Mucosa of rectum (tissue), 2 donors: ENCODE measurements around the gene SYT13.

Experiments used
- H3K27ac ChIP-seq, 2 donors: one replicate each; pipeline ENCODE4 v1.7.0; 2013; ENCODE audit warnings: inconsistent platforms in 2 of 2, low read depth in 2 of 2, low read length in 2 of 2
- H3K27me3 ChIP-seq, 2 donors: one replicate each; pipeline ENCODE4 v1.7.0; 2013; ENCODE audit warnings: low read length in 2 of 2; ENCODE audit not compliant: control insufficient read depth in 2 of 2, insufficient read depth in 2 of 2
- H3K36me3 ChIP-seq, 2 donors: one replicate each; pipeline ENCODE4 v1.7.0; 2013; ENCODE audit warnings: low read length in 2 of 2; ENCODE audit not compliant: control insufficient read depth in 2 of 2, insufficient read depth in 2 of 2
- H3K4me1 ChIP-seq, 2 donors: one replicate each; pipeline ENCODE4 v1.7.0; 2013; ENCODE audit warnings: low read length in 2 of 2, mild to moderate bottlenecking in 1 of 2; ENCODE audit not compliant: control insufficient read depth in 2 of 2, insufficient read depth in 2 of 2
- H3K4me3 ChIP-seq, 2 donors: one replicate each; pipeline ENCODE4 v1.7.0; 2013; ENCODE audit warnings: low read length in 2 of 2
- H3K9ac ChIP-seq, 2 donors: one replicate each; pipeline ENCODE4 v1.7.0; 2013; ENCODE audit warnings: low read length in 2 of 2, low read depth in 1 of 2, mild to moderate bottlenecking in 1 of 2
- H3K9me3 ChIP-seq, 2 donors: one replicate each; pipeline ENCODE4 v1.7.0; 2013; ENCODE audit warnings: low read length in 2 of 2; ENCODE audit not compliant: control insufficient read depth in 2 of 2
- donor health status: healthy.
- donor health status: Normal muscosa, but diverticular disease.

Gene SYT13

GRCh38 chr11:45265969-45266675 lies 20.0 kb downstream of the SYT13 start:
- H3K4me1 ChIP-seq: peaks cover 23 to 33% of the 10 kb centered on the region in 2 donors
- peaks cover 0 to 2% of the 10 kb centered on the region in 2 donors for H3K27me3 ChIP-seq
- peak overlapping the region; percentile 13 to 56 for H3K4me3 ChIP-seq

GRCh38 chr11:45264839-45265515 lies 21.2 kb downstream of the SYT13 start:
- H3K27ac ChIP-seq: peak overlapping the region; percentile 87 to 91
- H3K36me3 ChIP-seq: no peaks in the 10 kb centered on the region
- H3K9ac ChIP-seq: no peak overlapping the region
- no peak overlapping the region for H3K4me3 ChIP-seq
- H3K9me3 ChIP-seq: no peaks in the 10 kb centered on the region
- no peaks in the 10 kb centered on the region for H3K27me3 ChIP-seq
- peaks cover 23 to 33% of the 10 kb centered on the region in 2 donors for H3K4me1 ChIP-seq

More at GRCh38 chr11:45265969-45266675, 20.0 kb downstream of the SYT13 start:
- Histone ChIP-seq H3K27ac (peak overlapping the region; percentile 87 to 91), H3K9me3 (no peaks in the 10 kb centered on the region), H3K36me3 (no peaks in the 10 kb centered on the region), H3K9ac (peak overlapping the region; percentile 27 to 52)

- Histone ChIP-seq H3K9me3 (no peaks in the 10 kb centered on the region), H3K36me3 (no peaks in the 10 kb centered on the region), H3K4me3 (no peak overlapping the region), H3K4me1 (peaks cover 23 to 33% of the 10 kb centered on the region in 2 donors), H3K27ac (no peak overlapping the region), H3K27me3 (no peaks in the 10 kb centered on the region), H3K9ac (no peak overlapping the region)
Measured at GRCh38 chr11:45263773-45264172, 22.4 kb downstream of the SYT13 start.

GRCh38 chr11:45262900-45263299 lies 23.2 kb downstream of the SYT13 start:
- H3K4me3 ChIP-seq: no peak overlapping the region
- H3K9me3 ChIP-seq: no peaks in the 10 kb centered on the region
- no peaks in the 10 kb centered on the region for H3K36me3 ChIP-seq
- peaks cover 21 to 31% of the 10 kb centered on the region in 2 donors for H3K4me1 ChIP-seq
- no peaks in the 10 kb centered on the region for H3K27me3 ChIP-seq
- no peak overlapping the region for H3K27ac ChIP-seq
- no peak overlapping the region for H3K9ac ChIP-seq

GRCh38 chr11:45260071-45260470 lies 26.1 kb downstream of the SYT13 start:
- peak overlapping the region in 1 of 2 donors; percentile 8 for H3K4me3 ChIP-seq
- H3K9ac ChIP-seq: no peak overlapping the region
- H3K9me3 ChIP-seq: no peaks in the 10 kb centered on the region
- H3K36me3 ChIP-seq: no peaks in the 10 kb centered on the region
- H3K27ac ChIP-seq: peak overlapping the region in 1 of 2 donors; percentile 45
- H3K4me1 ChIP-seq: peaks cover 3 to 7% of the 10 kb centered on the region in 2 donors
- no peaks in the 10 kb centered on the region for H3K27me3 ChIP-seq

- H3K27me3 ChIP-seq: no peaks in the 10 kb centered on the region
- H3K4me1 ChIP-seq: peaks cover 2 to 4% of the 10 kb centered on the region in 2 donors
- H3K27ac ChIP-seq: peak overlapping the region in 1 of 2 donors; percentile 45
Measured at GRCh38 chr11:45259592-45259991, 26.5 kb downstream of the SYT13 start.

GRCh38 chr11:45258982-45259530 lies 27.1 kb downstream of the SYT13 start:
- Histone ChIP-seq H3K4me3 (no peak overlapping the region), H3K9ac (no peak overlapping the region), H3K9me3 (no peaks in the 10 kb centered on the region), H3K27me3 (no peaks in the 10 kb centered on the region), H3K27ac (no peak overlapping the region), H3K36me3 (no peaks in the 10 kb centered on the region), H3K4me1 (peaks cover 0 to 4% of the 10 kb centered on the region in 2 donors)

More at GRCh38 chr11:45259592-45259991, 26.5 kb downstream of the SYT13 start:
- H3K36me3 ChIP-seq: no peaks in the 10 kb centered on the region
- H3K9ac ChIP-seq: no peak overlapping the region
- H3K9me3 ChIP-seq: no peaks in the 10 kb centered on the region
- H3K4me3 ChIP-seq: peak overlapping the region in 1 of 2 donors; percentile 8

- Histone ChIP-seq H3K9me3 (no peaks in the 10 kb centered on the region), H3K4me3 (no peak overlapping the region), H3K36me3 (no peaks in the 10 kb centered on the region), H3K27me3 (no peaks in the 10 kb centered on the region), H3K4me1 (peaks cover 0 to 5% of the 10 kb centered on the region in 2 donors), H3K27ac (no peak overlapping the region), H3K9ac (no peak overlapping the region)
Measured at GRCh38 chr11:45254070-45254469, 32.1 kb downstream of the SYT13 start.

- no peak overlapping the region for H3K9ac ChIP-seq
- H3K27ac ChIP-seq: no peak overlapping the region
- H3K4me1 ChIP-seq: peaks cover 0 to 5% of the 10 kb centered on the region in 2 donors
- no peaks in the 10 kb centered on the region for H3K9me3 ChIP-seq
- H3K4me3 ChIP-seq: no peak overlapping the region
- no peaks in the 10 kb centered on the region for H3K36me3 ChIP-seq
- H3K27me3 ChIP-seq: no peaks in the 10 kb centered on the region
Measured at GRCh38 chr11:45253640-45254039, 32.5 kb downstream of the SYT13 start.

GRCh38 chr11:45252877-45253276 lies 33.3 kb downstream of the SYT13 start:
- Histone ChIP-seq H3K9ac (no peak overlapping the region), H3K4me1 (peaks cover 0 to 5% of the 10 kb centered on the region in 2 donors), H3K36me3 (no peaks in the 10 kb centered on the region), H3K27me3 (no peaks in the 10 kb centered on the region), H3K4me3 (no peak overlapping the region), H3K27ac (no peak overlapping the region), H3K9me3 (no peaks in the 10 kb centered on the region)
